Mesendoderm (in vitro differentiated cells): ENCODE results near the gene FEM1C.

Experiments
- DNase-seq: peaks from one replicate; pipeline ENCODE4 v3.0.0; 2013
- H2AK5ac ChIP-seq: 2 replicates; pipeline ENCODE4 v1.6.1; 2013; ENCODE audit warnings: low read length, inconsistent platforms
- H2BK120ac ChIP-seq: 2 replicates; pipeline ENCODE4 v1.6.1; 2013; ENCODE audit warnings: low read depth, mild to moderate bottlenecking, low read length, moderate library complexity, mixed read lengths
- H2BK15ac ChIP-seq: replicated peaks from 2 replicates; pipeline ENCODE4 v1.6.1; 2013; ENCODE audit warnings: low read depth, mild to moderate bottlenecking, moderate library complexity
- H2BK5ac ChIP-seq: 2 replicates; pipeline ENCODE4 v1.6.1; 2013; ENCODE audit warnings: low read length, inconsistent platforms
- H3K18ac ChIP-seq: 2 replicates; pipeline ENCODE4 v1.6.1; 2013; ENCODE audit warnings: mild to moderate bottlenecking, low read length, mixed read lengths
- H3K23ac ChIP-seq: one replicate; pipeline ENCODE4 v1.6.1; 2013; ENCODE audit warnings: low read length
- H3K27ac ChIP-seq: 2 replicates; pipeline ENCODE4 v1.5.1; 2013; ENCODE audit warnings: low read depth, mild to moderate bottlenecking, inconsistent platforms, low read length, moderate library complexity
- H3K27me3 ChIP-seq: 2 replicates; pipeline ENCODE4 v1.6.1; 2013; ENCODE audit warnings: low read length, control low read depth, mild to moderate bottlenecking, inconsistent platforms; ENCODE audit not compliant: insufficient read depth, poor library complexity
- H3K36me3 ChIP-seq: 2 replicates; pipeline ENCODE4 v1.6.1; 2013; ENCODE audit warnings: low read length, inconsistent platforms; ENCODE audit not compliant: control insufficient read depth, insufficient read depth
- H3K4ac ChIP-seq: one replicate; pipeline ENCODE4 v1.6.1; 2013; ENCODE audit warnings: low read depth, mild to moderate bottlenecking, low read length, moderate library complexity
- H3K4me1 ChIP-seq: 2 replicates; pipeline ENCODE4 v1.6.1; 2013; ENCODE audit warnings: low read depth, low read length, inconsistent platforms; ENCODE audit not compliant: control insufficient read depth
- H3K4me2 ChIP-seq: 2 replicates; pipeline ENCODE4 v1.6.1; 2013; ENCODE audit warnings: low read length
- H3K4me3 ChIP-seq: 2 replicates; pipeline ENCODE4 v1.5.1; 2013; ENCODE audit warnings: mild to moderate bottlenecking, low read length
- H3K56ac ChIP-seq: one replicate; pipeline ENCODE4 v1.6.1; 2013; ENCODE audit warnings: low read length
- H3K79me1 ChIP-seq: 2 replicates; pipeline ENCODE4 v1.6.1; 2013; ENCODE audit warnings: low read length, inconsistent platforms
- H3K79me2 ChIP-seq: 2 replicates; pipeline ENCODE4 v1.6.1; 2013; ENCODE audit warnings: mild to moderate bottlenecking, low read length; ENCODE audit not compliant: control insufficient read depth, insufficient read depth
- H3K9ac ChIP-seq: 2 replicates; pipeline ENCODE4 v1.6.1; 2013; ENCODE audit warnings: low read length, inconsistent platforms
- H4K5ac ChIP-seq: one replicate; pipeline ENCODE4 v1.6.1; 2013; ENCODE audit warnings: low read length
- H4K8ac ChIP-seq: one replicate; pipeline ENCODE4 v1.6.1; 2013; ENCODE audit warnings: low read depth, mild to moderate bottlenecking, control low read depth, low read length, moderate library complexity
- WGBS: extraction: QIAGEN DNeasy Blood & Tissue Kit; methylation state at CpG from one replicate; pipeline ENCODE4 v1.1.7; 2013; ENCODE audit warnings: low lambda C conversion rate, missing lambda C conversion rate; ENCODE audit not compliant: insufficient coverage; ENCODE audit errors: extremely low coverage; 5-methylcytosine and 5-hydroxymethylcytosine counted together

Gene FEM1C

GRCh38 chr5:115500225-115500624 lies 44.4 kb downstream of the FEM1C start:
- H3K27ac ChIP-seq, result no peak overlapping the region
- no peaks in the 10 kb centered on the region for H3K79me2 ChIP-seq
- H2BK15ac ChIP-seq, result no peak overlapping the region
- no peaks in the 10 kb centered on the region for H3K79me1 ChIP-seq
- H2AK5ac ChIP-seq, result no peak overlapping the region
- no peak overlapping the region for H2BK5ac ChIP-seq
- H3K23ac ChIP-seq, result no peak overlapping the region
- no peaks in the 10 kb centered on the region for H3K27me3 ChIP-seq
- no peak overlapping the region for H3K56ac ChIP-seq
- no peak overlapping the region for H3K18ac ChIP-seq
- H2BK120ac ChIP-seq, result no peak overlapping the region
- H3K9ac ChIP-seq, result no peak overlapping the region
- H3K4me3 ChIP-seq, result no peak overlapping the region
- H3K36me3 ChIP-seq, result no peaks in the 10 kb centered on the region
- no peak overlapping the region for H4K5ac ChIP-seq
- H3K4ac ChIP-seq, result no peak overlapping the region
- H3K4me2 ChIP-seq, result no peak overlapping the region
- H3K4me1 ChIP-seq, result no peaks in the 10 kb centered on the region
- DNase-seq, result no peak
- H4K8ac ChIP-seq, result no peak overlapping the region

GRCh38 chr5:115496936-115497576 lies 47.5 kb downstream of the FEM1C start:
- Histone ChIP-seq H3K9ac (no peak overlapping the region), H3K4me1 (no peaks in the 10 kb centered on the region), H4K8ac (no peak overlapping the region), H4K5ac (no peak overlapping the region), H3K4me3 (no peak overlapping the region), H3K4ac (no peak overlapping the region), H2BK5ac (no peak overlapping the region), H3K4me2 (no peak overlapping the region), H3K18ac (no peak overlapping the region), H3K79me2 (no peaks in the 10 kb centered on the region), H3K27ac (no peak overlapping the region), H3K56ac (no peak overlapping the region), H2AK5ac (no peak overlapping the region), H2BK15ac (no peak overlapping the region), H3K36me3 (no peaks in the 10 kb centered on the region), H3K27me3 (no peaks in the 10 kb centered on the region), H2BK120ac (no peak overlapping the region), H3K79me1 (no peaks in the 10 kb centered on the region), H3K23ac (no peak overlapping the region)
- no peak for DNase-seq
- WGBS, result no CpG with 5 or more reads among the region's 5 CpGs

DNA sequence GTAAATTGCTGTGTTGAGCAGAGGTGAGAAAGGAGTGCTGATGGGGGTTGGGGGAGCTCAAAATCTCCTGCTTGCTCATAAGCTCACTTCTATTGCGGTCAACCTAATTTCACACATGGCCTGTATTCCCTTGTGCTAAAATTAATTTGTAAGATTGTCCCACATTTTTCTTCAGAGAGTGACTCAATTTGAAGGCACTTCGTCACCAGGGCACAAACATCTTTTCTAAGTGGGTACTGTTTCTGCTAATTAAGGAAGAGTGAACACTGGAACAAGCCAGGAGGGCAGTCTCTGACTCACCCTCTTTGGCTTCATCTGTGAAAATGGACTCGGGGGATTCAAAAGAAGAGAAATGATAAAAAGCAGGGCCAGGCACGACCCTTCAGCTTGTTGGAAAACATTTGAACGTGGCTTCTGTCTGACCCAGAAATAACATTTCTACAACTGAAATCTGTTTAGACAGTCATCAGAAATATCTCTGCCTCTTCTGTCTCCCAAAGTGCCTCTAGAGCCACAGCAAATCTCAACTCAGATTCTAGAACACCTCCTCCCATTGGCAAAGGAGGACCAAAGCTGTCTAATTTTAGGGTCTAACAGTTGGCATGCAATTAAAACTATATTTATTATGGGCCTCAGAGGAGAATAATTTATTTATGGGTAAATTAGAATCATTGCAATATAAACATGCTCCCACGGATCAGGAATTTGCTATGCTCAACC lies 49.8 kb downstream of the FEM1C start:
- no peak for DNase-seq
- Histone ChIP-seq H3K4me1 (no peaks in the 10 kb centered on the region), H2BK120ac (no peak overlapping the region), H3K23ac (no peak overlapping the region), H3K4me3 (no peak overlapping the region), H3K4me2 (no peak overlapping the region), H4K8ac (no peak overlapping the region), H3K18ac (no peak overlapping the region), H3K4ac (no peak overlapping the region), H3K56ac (no peak overlapping the region), H4K5ac (no peak overlapping the region), H2BK15ac (no peak overlapping the region), H2AK5ac (no peak overlapping the region), H3K79me2 (no peaks in the 10 kb centered on the region), H3K27ac (no peak overlapping the region), H3K79me1 (no peaks in the 10 kb centered on the region), H2BK5ac (no peak overlapping the region), H3K27me3 (no peaks in the 10 kb centered on the region), H3K36me3 (no peaks in the 10 kb centered on the region), H3K9ac (no peak overlapping the region)
- WGBS, result no CpG with 5 or more reads among the region's 6 CpGs

- no peak overlapping the region for H3K23ac ChIP-seq
- H2BK120ac ChIP-seq, result no peak overlapping the region
- H4K5ac ChIP-seq, result no peak overlapping the region
- no peak overlapping the region for H3K4me3 ChIP-seq
- no peak overlapping the region for H3K4me2 ChIP-seq
- H2BK15ac ChIP-seq, result no peak overlapping the region
- no peak overlapping the region for H4K8ac ChIP-seq
- no peaks in the 10 kb centered on the region for H3K79me2 ChIP-seq
- H3K56ac ChIP-seq, result no peak overlapping the region
- H3K4me1 ChIP-seq, result no peaks in the 10 kb centered on the region
- peak; percentile 19 for DNase-seq
- no CpG with 5 or more reads among the region's 2 CpGs for WGBS
- no peak overlapping the region for H2BK5ac ChIP-seq
- H2AK5ac ChIP-seq, result no peak overlapping the region
- H3K79me1 ChIP-seq, result no peaks in the 10 kb centered on the region
- no peaks in the 10 kb centered on the region for H3K27me3 ChIP-seq
- no peak overlapping the region for H3K4ac ChIP-seq
- H3K18ac ChIP-seq, result no peak overlapping the region
- H3K9ac ChIP-seq, result no peak overlapping the region
- no peak overlapping the region for H3K27ac ChIP-seq
- no peaks in the 10 kb centered on the region for H3K36me3 ChIP-seq
Observed at GRCh38 chr5:115490596-115490995, 54.0 kb downstream of the FEM1C start.

DNA sequence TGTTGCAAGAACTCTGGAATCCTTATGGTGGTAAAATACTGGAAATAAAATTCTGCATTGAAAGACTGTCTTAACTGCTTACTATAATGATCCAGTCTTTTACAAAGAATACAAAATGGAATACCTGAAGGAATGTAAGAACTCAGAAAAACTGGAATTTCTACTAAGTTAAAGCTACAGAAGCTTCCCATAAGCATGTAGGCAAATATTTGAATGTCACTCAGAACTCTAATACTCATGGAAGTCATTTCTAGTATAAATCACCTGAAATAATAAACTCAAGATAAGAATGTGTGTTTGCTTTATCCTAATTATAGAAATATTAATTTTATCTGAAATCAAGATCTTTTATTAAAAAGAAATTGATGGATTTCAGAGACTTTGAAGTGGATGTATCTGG lies 54.8 kb downstream of the FEM1C start:
- Histone ChIP-seq H3K27ac (no peak overlapping the region), H3K4ac (no peak overlapping the region), H3K79me1 (no peaks in the 10 kb centered on the region), H3K56ac (no peak overlapping the region), H2BK15ac (no peak overlapping the region), H2AK5ac (no peak overlapping the region), H3K4me1 (no peaks in the 10 kb centered on the region), H2BK5ac (no peak overlapping the region), H3K79me2 (no peaks in the 10 kb centered on the region), H4K8ac (no peak overlapping the region), H3K4me3 (no peak overlapping the region), H3K36me3 (no peaks in the 10 kb centered on the region), H3K27me3 (no peaks in the 10 kb centered on the region), H3K18ac (no peak overlapping the region), H3K9ac (no peak overlapping the region), H4K5ac (no peak overlapping the region), H3K4me2 (no peak overlapping the region), H3K23ac (no peak overlapping the region), H2BK120ac (no peak overlapping the region)
- DNase-seq, result no peak

DNA sequence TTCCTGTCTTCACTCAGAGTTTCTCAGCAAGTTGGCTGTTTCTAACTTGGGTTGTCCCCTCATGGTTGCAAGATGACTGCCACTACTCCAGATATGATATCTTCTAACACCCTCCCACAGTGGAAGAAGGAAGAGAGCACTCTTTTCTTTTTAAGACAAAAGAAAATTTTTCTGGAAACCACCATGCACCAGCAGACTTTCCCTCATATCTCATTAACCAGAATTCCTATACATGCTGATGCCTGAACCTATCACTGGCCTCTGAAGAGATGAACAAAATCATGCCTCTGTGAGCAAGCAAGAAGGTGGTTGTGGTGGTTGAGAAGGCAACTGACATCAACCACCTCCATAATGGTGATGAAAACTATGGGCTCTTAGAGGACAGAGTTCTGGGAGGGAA lies 56.8 kb downstream of the FEM1C start:
- Histone ChIP-seq H3K36me3 (no peaks in the 10 kb centered on the region), H4K8ac (no peak overlapping the region), H4K5ac (no peak overlapping the region), H3K4me1 (no peaks in the 10 kb centered on the region), H3K79me1 (no peaks in the 10 kb centered on the region), H3K23ac (no peak overlapping the region), H2AK5ac (no peak overlapping the region), H3K27ac (no peak overlapping the region), H3K4me2 (no peak overlapping the region), H2BK15ac (no peak overlapping the region), H3K56ac (no peak overlapping the region), H2BK120ac (no peak overlapping the region), H3K18ac (no peak overlapping the region), H3K4ac (no peak overlapping the region), H3K27me3 (no peaks in the 10 kb centered on the region), H3K4me3 (no peak overlapping the region), H3K79me2 (no peaks in the 10 kb centered on the region), H3K9ac (no peak overlapping the region), H2BK5ac (no peak overlapping the region)
- no peak for DNase-seq
